ENCODE results near the gene ACBD6.

ACBD6 gene

GRCh38 chr1:180428782-180429695, 73.3 kb downstream of the ACBD6 start:
- Histone ChIP-seq H3K4me3 (replicated peaks; ENCODE audit: insufficient read depth, low read length) (no peak overlapping the region), H3K27me3 (ENCODE audit: insufficient read depth, poor library complexity, severe bottlenecking) (no peaks in the 10 kb centered on the region), H3K27ac (replicated peaks) (no peak overlapping the region)
- peak; percentile 5 to 12 for DNase-seq (ENCODE audit: low read depth in 1 of 2, low spot score in 1 of 2)
- TF ChIP-seq POLR2AphosphoS5 (IDR thresholded peaks at IDR 0.05; ENCODE audit: low read depth): no peak
- no peak for TF ChIP-seq GABPA (IDR thresholded peaks at IDR 0.05; ENCODE audit: low read depth)
- TF ChIP-seq REST (IDR thresholded peaks at IDR 0.05; ENCODE audit: insufficient replicate concordance, low read depth): no peak
- no peak for TF ChIP-seq SPI1 (IDR thresholded peaks at IDR 0.05; ENCODE audit: borderline replicate concordance, low read depth)
- TF ChIP-seq CTCF (IDR thresholded peaks at IDR 0.05; ENCODE audit: insufficient read depth, low read length): no peak

GRCh38 chr1:180425952-180426351, 76.4 kb downstream of the ACBD6 start:
- Histone ChIP-seq H3K4me3 (replicated peaks; ENCODE audit: insufficient read depth, low read length) (no peak overlapping the region), H3K27me3 (ENCODE audit: insufficient read depth, poor library complexity, severe bottlenecking) (no peaks in the 10 kb centered on the region), H3K27ac (replicated peaks) (no peak overlapping the region)
- TF ChIP-seq CTCF (IDR thresholded peaks at IDR 0.05; ENCODE audit: insufficient read depth, low read length) (no peak), REST (IDR thresholded peaks at IDR 0.05; ENCODE audit: insufficient replicate concordance, low read depth) (no peak), SPI1 (IDR thresholded peaks at IDR 0.05; ENCODE audit: borderline replicate concordance, low read depth) (no peak)
- no peak for DNase-seq (ENCODE audit: low read depth in 1 of 2, low spot score in 1 of 2)

GRCh38 chr1:180424848-180425457, 77.4 kb downstream of the ACBD6 start:
- Histone ChIP-seq H3K27ac (replicated peaks) (no peak overlapping the region), H3K4me3 (replicated peaks; ENCODE audit: insufficient read depth, low read length) (no peak overlapping the region), H3K27me3 (ENCODE audit: insufficient read depth, poor library complexity, severe bottlenecking) (no peaks in the 10 kb centered on the region)
- TF ChIP-seq REST (IDR thresholded peaks at IDR 0.05; ENCODE audit: insufficient replicate concordance, low read depth) (no peak), GABPA (IDR thresholded peaks at IDR 0.05; ENCODE audit: low read depth) (no peak), SPI1 (IDR thresholded peaks at IDR 0.05; ENCODE audit: borderline replicate concordance, low read depth) (no peak), CTCF (IDR thresholded peaks at IDR 0.05; ENCODE audit: insufficient read depth, low read length) (no peak), POLR2AphosphoS5 (IDR thresholded peaks at IDR 0.05; ENCODE audit: low read depth) (no peak)
- no peak for DNase-seq (ENCODE audit: low read depth in 1 of 2, low spot score in 1 of 2)
